Stimulated activated CD4-positive, alpha-beta T cell treated with anti-CD3 and anti-CD28 coated beads, Interleukin-12 subunit alpha, Interleukin-12 subunit beta, amount 100 ng/mL, for 48 hours (primary cell): Measurements from ENCODE around the gene CSF2.

ENCODE experiments used
- DNase-seq, 3 donors: peaks; one replicate each; pipeline ENCODE4 v3.0.0-alpha.2; 2020; ENCODE audit warnings: low read depth in 2 of 3, low spot score in 1 of 3

CSF2 gene

GRCh38 chr5:132054697-132055440, 18.7 kb upstream of the CSF2 start:
- no peak for DNase-seq

- DNase-seq = no peak
Observed at GRCh38 chr5:132055441-132055807, 18.2 kb upstream of the CSF2 start.

DNA sequence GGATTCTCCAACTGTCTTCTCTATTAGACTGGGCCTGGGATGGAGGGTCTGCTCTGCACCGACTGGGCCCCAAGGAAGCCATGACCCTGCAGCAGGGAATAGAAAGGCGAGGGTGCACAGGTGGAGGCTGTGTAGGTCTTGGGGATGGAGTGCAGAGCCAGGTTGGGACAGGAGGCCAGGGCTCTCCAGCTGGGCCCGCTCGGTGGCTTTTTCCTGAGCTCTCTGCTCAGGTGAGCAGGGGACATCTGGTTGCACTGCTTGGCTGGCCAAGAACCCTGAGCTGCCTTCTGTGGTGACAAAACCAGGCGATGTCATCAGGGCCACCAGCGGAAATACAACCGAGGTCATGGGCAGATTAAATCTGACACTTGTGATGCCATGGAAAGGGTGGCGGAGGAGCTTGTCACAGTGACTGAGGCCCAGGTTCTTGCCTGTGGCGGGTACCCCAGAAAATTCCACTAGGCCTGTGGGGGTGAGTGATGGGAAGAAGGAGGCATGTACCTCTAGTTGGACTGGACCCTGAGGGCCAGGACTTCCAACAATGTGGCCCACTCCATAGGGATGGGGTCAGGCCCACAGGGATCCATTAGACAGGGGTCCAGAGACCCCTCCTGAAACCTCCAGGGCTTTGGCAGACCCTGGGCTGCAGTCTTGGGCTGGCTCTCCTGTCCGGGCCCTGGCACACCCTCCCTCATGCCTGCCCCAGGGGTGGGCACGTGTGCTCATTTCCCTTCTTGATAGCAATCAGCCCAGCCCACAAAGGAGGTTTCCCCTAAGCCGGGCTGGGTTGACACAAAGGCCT, 17.6 kb upstream of the CSF2 start:
- no peak for DNase-seq

GRCh38 chr5:132056610-132057497, 16.7 kb upstream of the CSF2 start:
- no peak for DNase-seq

DNA sequence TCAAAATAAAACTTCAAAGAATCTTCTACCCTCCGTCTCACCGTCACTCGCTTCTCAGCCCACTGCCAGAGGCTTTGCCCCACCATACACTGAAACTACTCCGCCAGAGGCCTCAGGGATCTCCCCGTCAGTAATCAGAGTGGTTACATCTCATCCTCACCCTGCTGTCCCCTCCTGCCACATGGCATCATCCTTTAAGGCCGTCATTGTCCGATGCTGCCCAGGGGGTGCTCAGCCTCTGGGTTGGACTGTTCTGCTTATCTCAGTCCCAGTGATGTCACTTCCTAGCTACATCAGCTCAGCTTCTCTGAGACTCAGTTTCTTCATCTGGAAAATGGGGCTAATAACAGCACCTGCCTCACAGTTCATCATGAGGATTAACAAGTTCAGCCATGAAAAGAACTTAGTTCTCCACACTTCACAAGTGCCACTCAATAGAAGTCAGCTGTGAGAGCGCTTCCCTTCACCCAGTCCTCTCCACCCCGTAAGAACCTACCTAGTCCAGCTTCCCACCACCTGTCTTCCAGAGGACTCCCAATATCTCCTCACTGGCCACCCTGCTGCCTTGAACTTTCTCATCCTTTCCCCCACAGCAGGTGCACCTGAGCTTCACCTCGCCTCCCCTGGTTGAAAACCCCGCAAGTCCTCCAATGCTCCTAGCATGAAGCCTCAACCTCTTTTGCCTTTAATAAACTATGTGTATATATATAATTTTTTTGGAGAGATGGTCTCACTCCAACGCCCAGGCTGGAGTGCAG, 15.9 kb upstream of the CSF2 start:
- DNase-seq = no peak

GRCh38 chr5:132058646-132059042, 14.9 kb upstream of the CSF2 start:
- DNase-seq = no peak

DNA sequence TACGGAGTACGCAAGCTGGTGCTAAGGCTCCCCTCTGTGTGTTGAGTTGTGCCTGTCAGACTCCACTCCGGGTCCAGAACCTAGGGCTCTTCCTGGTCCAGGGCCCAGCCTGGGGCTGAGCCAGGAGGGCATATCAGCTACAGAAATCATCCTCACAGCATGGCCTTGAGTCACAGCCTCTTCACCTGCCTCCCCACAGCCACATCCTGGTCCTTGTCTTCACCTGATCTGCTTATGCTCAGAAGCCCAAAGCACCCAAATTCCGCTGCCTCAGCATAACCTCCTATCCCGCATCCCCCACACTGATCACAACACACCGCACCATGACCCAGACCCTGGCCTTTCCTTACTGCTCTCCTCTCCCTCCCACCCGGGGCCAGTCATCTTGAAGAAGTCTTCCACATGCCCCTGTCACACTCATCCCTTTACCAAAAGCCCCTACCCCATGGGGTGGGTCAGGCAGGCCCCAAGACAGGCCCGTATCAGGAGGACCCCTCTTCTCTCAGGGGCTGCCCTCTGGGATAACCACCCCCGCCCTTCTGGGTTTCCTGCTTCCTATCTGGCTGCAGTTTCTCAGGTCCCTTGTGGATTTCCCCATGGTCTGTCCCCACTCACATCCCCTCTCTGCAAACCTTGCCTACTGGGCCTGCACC, 14.4 kb upstream of the CSF2 start:
- DNase-seq = no peak

GRCh38 chr5:132059696-132060500, 13.7 kb upstream of the CSF2 start:
- DNase-seq = no peak

DNA sequence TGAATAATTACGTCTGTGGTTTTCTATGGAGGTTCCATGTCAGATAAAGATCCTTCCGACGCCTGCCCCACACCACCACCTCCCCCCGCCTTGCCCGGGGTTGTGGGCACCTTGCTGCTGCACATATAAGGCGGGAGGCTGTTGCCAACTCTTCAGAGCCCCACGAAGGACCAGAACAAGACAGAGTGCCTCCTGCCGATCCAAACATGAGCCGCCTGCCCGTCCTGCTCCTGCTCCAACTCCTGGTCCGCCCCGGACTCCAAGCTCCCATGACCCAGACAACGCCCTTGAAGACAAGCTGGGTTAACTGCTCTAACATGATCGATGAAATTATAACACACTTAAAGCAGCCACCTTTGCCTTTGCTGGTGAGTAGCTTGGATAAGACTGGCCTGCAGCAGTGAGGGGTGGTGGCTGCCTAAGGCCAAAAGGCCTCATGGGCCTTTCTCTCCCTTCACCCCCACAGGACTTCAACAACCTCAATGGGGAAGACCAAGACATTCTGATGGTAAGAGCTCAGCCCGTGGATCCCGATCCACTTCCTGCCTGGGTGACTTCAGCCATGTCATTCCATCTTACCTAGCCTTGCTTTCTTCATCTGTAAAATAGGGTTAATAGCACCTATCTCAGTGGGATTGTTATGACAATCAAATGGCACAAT, 13.0 kb upstream of the CSF2 start, which contains the start of gene IL3:
Gene IL3, plus strand, starts transcription at position 155 of the 661 bp plus-strand sequence. Its CDS starts 52 bp downstream, at position 207.
- no peak for DNase-seq

DNA sequence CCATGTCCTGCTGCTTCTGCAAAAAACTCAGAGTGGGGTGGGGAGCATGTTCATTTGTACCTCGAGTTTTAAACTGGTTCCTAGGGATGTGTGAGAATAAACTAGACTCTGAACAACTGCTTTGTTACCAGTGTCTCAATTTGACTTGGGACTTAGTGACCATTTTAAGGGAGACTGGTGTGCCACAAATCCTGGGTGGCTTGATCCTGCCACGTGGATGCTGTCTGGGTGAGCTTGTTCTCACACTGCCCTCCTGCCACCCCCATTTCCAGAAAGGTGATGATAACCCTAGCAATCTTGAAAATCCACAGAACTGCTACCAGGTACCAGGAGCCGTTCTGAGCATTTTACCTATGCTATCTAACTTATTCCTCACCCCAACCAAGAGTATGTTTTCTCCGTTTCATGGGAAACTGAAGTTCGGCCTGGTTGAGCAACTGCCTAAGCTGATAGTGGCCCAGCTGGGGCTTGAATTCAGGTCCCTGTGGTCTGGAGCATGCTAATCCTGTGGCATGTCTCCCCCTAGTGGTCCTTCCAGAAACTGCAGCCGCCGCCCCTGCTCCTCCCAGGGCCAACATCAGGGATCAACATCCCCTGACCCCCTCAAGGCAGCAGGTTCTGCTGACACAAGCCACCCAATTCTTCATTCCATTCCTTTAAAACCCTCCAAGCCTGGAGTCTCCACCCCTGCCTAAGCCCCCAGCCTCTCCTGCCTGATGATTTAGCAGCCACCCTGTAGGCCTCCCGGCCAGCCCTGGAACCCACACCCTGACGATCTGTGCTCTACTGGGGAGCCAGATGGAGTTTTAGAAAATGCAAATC, 10.3 kb upstream of the CSF2 start:
- peak; percentile 70 to 95 (median 81) for DNase-seq

- no peak for DNase-seq
Observed at GRCh38 chr5:132064140-132064539, 9.4 kb upstream of the CSF2 start.

GRCh38 chr5:132064738-132065331, 8.8 kb upstream of the CSF2 start:
- DNase-seq = peak; percentile 73 to 93 (median 79)

- DNase-seq = peak in 2 of 3 donors; percentile 60 to 61
Observed at GRCh38 chr5:132065351-132065937, 8.1 kb upstream of the CSF2 start.

- no peak for DNase-seq
Observed at GRCh38 chr5:132065951-132066701, 7.5 kb upstream of the CSF2 start.

DNA sequence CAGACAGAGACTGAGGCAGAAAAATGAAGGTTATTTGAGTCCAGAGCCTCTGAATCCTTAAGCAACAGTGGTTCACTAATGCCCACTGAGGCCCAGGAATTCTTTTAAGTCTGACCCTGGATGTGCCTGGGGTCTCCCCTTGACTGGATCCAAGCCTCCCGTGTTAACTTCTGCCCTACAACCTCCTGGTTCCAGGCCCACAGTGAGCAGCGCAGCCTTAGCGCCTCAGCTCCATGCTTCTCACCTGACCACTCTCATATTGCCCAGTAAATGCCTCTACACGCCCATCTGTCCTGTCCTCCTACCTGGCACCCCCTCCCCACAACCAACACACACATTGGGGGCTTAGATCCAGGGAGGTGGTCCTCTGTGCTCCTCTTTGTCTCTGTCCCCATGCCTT, 6.7 kb upstream of the CSF2 start:
- DNase-seq = no peak

DNA sequence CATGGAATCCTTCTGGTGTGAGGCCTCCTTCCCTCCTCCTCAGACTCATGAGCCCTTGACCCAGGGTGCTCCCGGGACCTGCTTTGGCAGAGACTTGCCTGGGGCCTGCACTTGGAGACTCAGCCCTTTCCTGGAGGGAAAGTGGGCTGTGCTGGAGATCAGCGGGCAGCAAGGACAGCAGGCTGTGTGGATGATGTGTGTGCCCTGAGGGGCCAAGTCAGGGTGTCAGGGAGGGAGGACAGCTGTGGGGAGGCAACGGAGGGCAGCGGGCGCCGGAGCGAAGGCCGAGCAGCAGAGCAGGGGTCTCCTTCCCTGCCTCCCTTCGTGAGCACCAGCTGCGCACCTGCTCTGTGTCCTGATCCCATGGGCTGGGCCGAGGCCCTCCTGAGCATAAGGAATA, 6.1 kb upstream of the CSF2 start:
- DNase-seq = no peak
